CD14-positive monocyte (primary cell): ENCODE results near the gene CCDC51. TPM values are rescaled to one million over a fixed set of nuclear protein-coding genes. Genes with fewer than 3 reads are reported as not detected.
A peak's percentile ranks its signal among the peaks of the same experiment; 100 is the strongest.
"Not testable (repeated sequence)": the region's sequence is repeated elsewhere in the genome, so short reads cannot be mapped to it uniquely, and the experiment has no call there.

Experiments used
- DNase-seq, 3 donors: peaks; one replicate each; pipeline ENCODE4 v3.0.0-alpha.2; 2011 to 2022
- H2AFZ ChIP-seq: 2 replicates; pipeline ENCODE4 v1.6.0; 2012; ENCODE audit warnings: mild to moderate bottlenecking, low read depth, low read length, inconsistent platforms; ENCODE audit not compliant: insufficient read depth, poor library complexity, severe bottlenecking
- H3K27ac ChIP-seq, 2 donors: 1 replicate in 1 of 2; 2 replicates in 1 of 2; pipeline ENCODE4 v1.5.1; 2012 to 2013; ENCODE audit warnings: low read length in 2 of 2, control low read depth in 1 of 2, inconsistent platforms in 1 of 2, low read depth in 1 of 2, mild to moderate bottlenecking in 1 of 2
- H3K27me3 ChIP-seq, 2 donors: one replicate each; pipeline versions ENCODE4 v1.6.0 to v1.6.1; 2011 to 2013; ENCODE audit warnings: low read length in 2 of 2; ENCODE audit not compliant: control insufficient read depth in 2 of 2, insufficient read depth in 2 of 2
- H3K36me3 ChIP-seq, 2 donors: replicated peaks in 1 of 2; 1 replicate in 1 of 2; 2 replicates in 1 of 2; pipeline versions ENCODE4 v1.5.1 to v1.6.1; 2012 to 2013; ENCODE audit warnings: low read length in 2 of 2, control low read depth in 1 of 2, inconsistent platforms in 1 of 2, mild to moderate bottlenecking in 1 of 2; ENCODE audit not compliant: insufficient read depth in 2 of 2, control insufficient read depth in 1 of 2
- H3K4me1 ChIP-seq, 2 donors: 1 replicate in 1 of 2; 2 replicates in 1 of 2; pipeline versions ENCODE4 v1.5.1 to v1.6.1; 2012 to 2013; ENCODE audit warnings: low read length in 2 of 2, control low read depth in 1 of 2, inconsistent platforms in 1 of 2, mild to moderate bottlenecking in 1 of 2, moderate library complexity in 1 of 2; ENCODE audit not compliant: insufficient read depth in 2 of 2, control insufficient read depth in 1 of 2
- H3K4me2 ChIP-seq: replicated peaks from 2 replicates; pipeline ENCODE3; 2012; ENCODE audit warnings: low read length, moderate library complexity, mild to moderate bottlenecking; ENCODE audit not compliant: poor library complexity, severe bottlenecking; ENCODE audit errors: extremely low read depth
- H3K4me3 ChIP-seq, 3 experiments: fragments of 200-600 bp in 1 of 3; sonication (generic) in 1 of 3; replicated peaks in 1 of 3; 1 replicate in 2 of 3; 2 replicates in 1 of 3; pipeline ENCODE4 v1.5.1; 2011 to 2013; ENCODE audit warnings: low read length in 3 of 3, mild to moderate bottlenecking in 3 of 3, control low read depth in 2 of 3, low read depth in 2 of 3, inconsistent platforms in 1 of 3, moderate library complexity in 1 of 3
- H3K79me2 ChIP-seq: 2 replicates; pipeline ENCODE4 v1.6.0; 2012; ENCODE audit warnings: mild to moderate bottlenecking, control low read depth, inconsistent platforms, low read length, moderate library complexity; ENCODE audit not compliant: insufficient read depth
- H3K9ac ChIP-seq: 2 replicates; pipeline ENCODE4 v1.6.0; 2017; ENCODE audit warnings: low read length, mild to moderate bottlenecking; ENCODE audit not compliant: insufficient read depth, poor library complexity, severe bottlenecking
- H3K9me3 ChIP-seq, 2 donors: replicated peaks in 1 of 2; 1 replicate in 1 of 2; 2 replicates in 1 of 2; pipeline versions ENCODE4 v1.5.1 to v1.6.1; 2012 to 2013; ENCODE audit warnings: low read length in 2 of 2, control low read depth in 1 of 2; ENCODE audit not compliant: control insufficient read depth in 1 of 2, insufficient read depth in 1 of 2
- H4K20me1 ChIP-seq: 2 replicates; pipeline ENCODE4 v1.6.0; 2012; ENCODE audit warnings: mild to moderate bottlenecking, low read length, control low read depth, moderate library complexity; ENCODE audit not compliant: insufficient read depth
- H3K27ac Mint-ChIP-seq, 7 donors: one replicate each; pipeline ENCODE4 v1.8.0; 2020; ENCODE audit warnings: mild to moderate bottlenecking in 7 of 7, mixed read lengths in 7 of 7, moderate library complexity in 6 of 7, inconsistent platforms in 2 of 7
- H3K27me3 Mint-ChIP-seq, 3 donors: one replicate each; pipeline ENCODE4 v1.8.0; 2021 to 2022; ENCODE audit warnings: low read depth in 3 of 3, mild to moderate bottlenecking in 3 of 3, mixed read lengths in 3 of 3, moderate library complexity in 3 of 3, inconsistent platforms in 1 of 3
- H3K36me3 Mint-ChIP-seq, 2 donors: one replicate each; pipeline ENCODE4 v1.8.0; 2020; ENCODE audit warnings: mixed read lengths in 2 of 2, inconsistent platforms in 1 of 2, mild to moderate bottlenecking in 1 of 2
- H3K4me1 Mint-ChIP-seq: one replicate; pipeline ENCODE4 v1.8.0; 2020; ENCODE audit warnings: mild to moderate bottlenecking, mixed read lengths
- H3K4me3 Mint-ChIP-seq, 2 donors: one replicate each; pipeline ENCODE4 v1.8.0; 2020; ENCODE audit warnings: mild to moderate bottlenecking in 2 of 2, mixed read lengths in 2 of 2, moderate library complexity in 1 of 2
- H3K9me3 Mint-ChIP-seq, 7 donors: one replicate each; pipeline ENCODE4 v1.8.0; 2020 to 2022; ENCODE audit warnings: mixed read lengths in 7 of 7, mild to moderate bottlenecking in 6 of 7, moderate library complexity in 6 of 7, inconsistent platforms in 2 of 7
- WGBS: methylation state at CpG from one replicate; pipeline ENCODE4 v1.1.5; 2013; ENCODE audit warnings: missing lambda C conversion rate; ENCODE audit not compliant: insufficient coverage; 5-methylcytosine and 5-hydroxymethylcytosine counted together
- intact Hi-C, 2 donors: fragments of 100-400 bp; cut with micrococcal nuclease; formaldehyde crosslinking; loops; one replicate each; pipeline versions ENCODE4 v1.15.0 to v1.15.1; 2023
- polyA plus RNA-seq, 3 donors: library from polyadenylated mRNA; depleted of rRNA in 1 of 3; unstranded in 2 of 3; stranded (reverse) in 1 of 3; fragments of 300-500 nt in 2 of 3; fragments of >200 nt in 1 of 3; fragmentation: Illumina TruSeq in 2 of 3; gene quantifications; 1 replicate in 2 of 3; 2 replicates in 1 of 3; pipeline ENCODE4 v1.2.3, GENCODE V29; 2012 to 2021
- TF ChIP-seq, protein P1 (sequence below): fragments of 200-600 bp; IDR thresholded peaks from one replicate; pipeline ENCODE4 v1.8.0; 2022; ENCODE audit warnings: antibody characterized with exemption, mild to moderate bottlenecking

Gene CCDC51
- polyA plus RNA-seq, 3 donors: 3.6 to 5.9 (median 5.4) TPM

- no peak overlapping the region for H2AFZ ChIP-seq
- no peak overlapping the region for H3K4me2 ChIP-seq
- H3K27me3 ChIP-seq: no peaks in the 10 kb centered on the region
- TF ChIP-seq, protein P1, sequence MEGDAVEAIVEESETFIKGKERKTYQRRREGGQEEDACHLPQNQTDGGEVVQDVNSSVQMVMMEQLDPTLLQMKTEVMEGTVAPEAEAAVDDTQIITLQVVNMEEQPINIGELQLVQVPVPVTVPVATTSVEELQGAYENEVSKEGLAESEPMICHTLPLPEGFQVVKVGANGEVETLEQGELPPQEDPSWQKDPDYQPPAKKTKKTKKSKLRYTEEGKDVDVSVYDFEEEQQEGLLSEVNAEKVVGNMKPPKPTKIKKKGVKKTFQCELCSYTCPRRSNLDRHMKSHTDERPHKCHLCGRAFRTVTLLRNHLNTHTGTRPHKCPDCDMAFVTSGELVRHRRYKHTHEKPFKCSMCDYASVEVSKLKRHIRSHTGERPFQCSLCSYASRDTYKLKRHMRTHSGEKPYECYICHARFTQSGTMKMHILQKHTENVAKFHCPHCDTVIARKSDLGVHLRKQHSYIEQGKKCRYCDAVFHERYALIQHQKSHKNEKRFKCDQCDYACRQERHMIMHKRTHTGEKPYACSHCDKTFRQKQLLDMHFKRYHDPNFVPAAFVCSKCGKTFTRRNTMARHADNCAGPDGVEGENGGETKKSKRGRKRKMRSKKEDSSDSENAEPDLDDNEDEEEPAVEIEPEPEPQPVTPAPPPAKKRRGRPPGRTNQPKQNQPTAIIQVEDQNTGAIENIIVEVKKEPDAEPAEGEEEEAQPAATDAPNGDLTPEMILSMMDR: no peak
- Mint-ChIP-seq H3K9me3 (no peaks in the 10 kb centered on the region), H3K4me1 (peaks cover 7% of the 10 kb centered on the region), H3K36me3 (no peaks in the 10 kb centered on the region), H3K27me3 (peaks cover 0 to 3% (median 0%) of the 10 kb centered on the region in 3 donors), H3K4me3 (no peak overlapping the region), H3K27ac (no peak overlapping the region)
- H3K4me3 ChIP-seq: no peak overlapping the region
- peaks cover under 1 to 3% of the 10 kb centered on the region in 2 donors for H3K4me1 ChIP-seq
- DNase-seq: no peak
- no peaks in the 10 kb centered on the region for H3K79me2 ChIP-seq
- H3K9me3 ChIP-seq: no peaks in the 10 kb centered on the region
- no peak overlapping the region for H3K27ac ChIP-seq
- H3K9ac ChIP-seq: no peak overlapping the region
- H3K36me3 ChIP-seq: no peaks in the 10 kb centered on the region
- no peaks in the 10 kb centered on the region for H4K20me1 ChIP-seq
- intact Hi-C loops: loop anchor here (5.0 kb wide), 2 partner anchors 34 to 284 kb away; partner anchors contain the start of gene NCKIPSD (in 2 of the 2)
- WGBS: 88% methylated on average over 1 of the region's 3 CpGs
These were observed 37.0 kb downstream of the CCDC51 start for GRCh38 chr3:48402907-48403306.

DNA sequence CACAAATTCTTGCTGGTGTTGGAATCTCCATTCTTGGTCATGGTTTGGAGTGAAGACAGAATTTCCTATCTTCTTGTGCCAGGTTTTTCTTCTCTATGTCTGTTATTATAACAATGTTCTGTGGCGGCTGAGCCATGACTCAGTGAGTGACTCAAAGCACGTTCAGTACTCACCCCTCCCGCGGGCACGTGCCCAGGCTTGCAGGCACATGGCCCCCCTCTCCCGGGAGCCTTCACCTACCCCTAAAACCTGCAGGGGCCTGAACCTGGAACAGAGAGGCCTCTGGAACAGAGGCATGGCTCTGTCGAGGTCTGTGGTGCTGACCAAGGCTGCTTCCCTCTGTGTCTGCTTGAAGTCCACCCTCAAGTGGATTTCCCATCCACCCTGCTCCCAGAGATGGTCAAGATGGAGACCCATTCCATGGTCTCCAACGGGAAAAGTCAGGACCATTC, 37.6 kb downstream of the CCDC51 start:
- Mint-ChIP-seq H3K4me3 (no peak overlapping the region), H3K27me3 (peaks cover 0 to 3% (median 0%) of the 10 kb centered on the region in 3 donors), H3K4me1 (peaks cover 13% of the 10 kb centered on the region), H3K9me3 (no peaks in the 10 kb centered on the region), H3K36me3 (no peaks in the 10 kb centered on the region), H3K27ac (no peak overlapping the region)
- WGBS: 85% methylated on average over 7 of the region's 8 CpGs
- no peaks in the 10 kb centered on the region for H3K36me3 ChIP-seq
- peaks cover 6 to 9% of the 10 kb centered on the region in 2 donors for H3K4me1 ChIP-seq
- H3K27ac ChIP-seq: no peak overlapping the region
- no peak overlapping the region for H3K4me2 ChIP-seq
- TF ChIP-seq, protein P1: no peak
- H3K4me3 ChIP-seq: no peak overlapping the region
- no peaks in the 10 kb centered on the region for H3K27me3 ChIP-seq
- no peaks in the 10 kb centered on the region for H3K79me2 ChIP-seq
- H3K9me3 ChIP-seq: no peaks in the 10 kb centered on the region
- H3K9ac ChIP-seq: no peak overlapping the region
- DNase-seq: peak in 1 of 3 donors; percentile 2
- intact Hi-C loops: loop anchor here (5.0 kb wide), 2 partner anchors 35 to 285 kb away; partner anchors contain the start of gene NCKIPSD (in 2 of the 2)
- no peaks in the 10 kb centered on the region for H4K20me1 ChIP-seq
- H2AFZ ChIP-seq: no peak overlapping the region

- not testable (repeated sequence) for H3K9ac ChIP-seq, H3K4me3 ChIP-seq, H3K27me3 Mint-ChIP-seq, H2AFZ ChIP-seq, H3K27me3 ChIP-seq, H3K9me3 Mint-ChIP-seq, H3K36me3 ChIP-seq, H4K20me1 ChIP-seq, H3K4me3 Mint-ChIP-seq, H3K36me3 Mint-ChIP-seq, H3K79me2 ChIP-seq, H3K27ac Mint-ChIP-seq, H3K4me2 ChIP-seq, H3K27ac ChIP-seq, H3K9me3 ChIP-seq
- DNase-seq: peak in 1 of 3 donors; percentile 1
- H3K4me1 Mint-ChIP-seq: peaks cover 18% of the 10 kb centered on the region
- H3K4me1 ChIP-seq: peaks cover 11 to 14% of the 10 kb centered on the region in 2 donors
- intact Hi-C loops: loop anchor here (1.0 to 5.0 kb wide), 3 partner anchors 35 to 286 kb away; partner anchors contain the start of gene NCKIPSD (in 2 of the 2)
- WGBS: 95% methylated on average over 9 of the region's 12 CpGs
These were observed 38.5 kb downstream of the CCDC51 start for GRCh38 chr3:48401434-48401901.
